HG03060 (cell line): ENCODE data around the gene IQCB1.
"Not testable (repeated sequence)": the region's sequence is repeated elsewhere in the genome, so short reads cannot be mapped to it uniquely, and the experiment has no call there.

ENCODE experiments used
- ATAC-seq: cut with Tn5 transposase; IDR thresholded peaks from one replicate; pipeline ENCODE4 v1.9.1; 2021; ENCODE audit warnings: low read depth, moderate number of reproducible peaks; ENCODE audit not compliant: unreplicated experiment

Gene IQCB1

DNA sequence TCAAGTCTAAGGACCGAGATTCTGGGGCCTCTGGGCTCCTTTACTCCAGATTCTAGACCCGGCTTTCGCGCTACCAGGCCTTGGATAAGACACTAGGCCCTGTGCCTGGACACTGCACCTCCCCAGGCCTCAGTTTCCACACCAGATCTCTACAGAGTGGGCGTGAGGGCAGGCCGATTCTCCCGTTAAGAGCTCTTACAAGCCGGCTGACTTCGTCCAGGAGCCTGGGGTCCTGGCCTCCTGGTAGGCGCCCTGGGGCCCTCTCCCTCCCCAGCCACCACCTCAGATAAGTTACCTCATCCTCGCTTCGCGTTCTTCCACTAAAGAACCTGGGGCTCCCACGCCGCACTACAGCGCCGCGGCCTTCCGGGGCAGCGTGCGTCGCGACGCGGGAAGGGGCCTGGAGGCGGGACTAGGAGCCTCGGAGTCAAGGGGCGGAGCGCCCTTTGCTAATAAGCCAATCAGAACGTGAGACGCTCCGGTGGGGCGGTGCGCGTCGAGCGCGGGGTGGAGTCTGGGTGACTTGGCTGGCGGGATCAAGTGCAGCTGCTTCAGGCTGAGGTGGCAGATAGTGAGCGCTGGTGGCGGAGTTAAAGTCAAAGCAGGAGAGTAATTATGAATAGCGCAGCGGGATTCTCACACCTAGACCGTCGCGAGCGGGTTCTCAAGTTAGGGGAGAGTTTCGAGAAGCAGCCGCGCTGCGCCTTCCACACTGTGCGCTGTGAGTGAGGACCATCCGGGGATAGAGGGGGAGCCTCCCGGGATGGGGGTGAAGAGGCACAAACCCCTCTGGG, at the start of gene IQCB1, which contains the start of gene EAF2:
Gene IQCB1 (minus strand): TSS at position 390 of the 794 bp plus-strand sequence. CDS start 6,100 bp downstream, outside the sequence.
Gene EAF2 (plus strand): TSS at position 539 of the 794 bp plus-strand sequence. CDS start 77 bp downstream, at position 616.
- ATAC-seq, result peak; percentile 96

GRCh38 chr3:121883507-121883906, 48.6 kb upstream of the IQCB1 start:
- no peak for ATAC-seq

GRCh38 chr3:121878411-121878810, 43.6 kb upstream of the IQCB1 start:
- ATAC-seq, result no peak

GRCh38 chr3:121871430-121871829, 36.6 kb upstream of the IQCB1 start:
- ATAC-seq, result no peak

DNA sequence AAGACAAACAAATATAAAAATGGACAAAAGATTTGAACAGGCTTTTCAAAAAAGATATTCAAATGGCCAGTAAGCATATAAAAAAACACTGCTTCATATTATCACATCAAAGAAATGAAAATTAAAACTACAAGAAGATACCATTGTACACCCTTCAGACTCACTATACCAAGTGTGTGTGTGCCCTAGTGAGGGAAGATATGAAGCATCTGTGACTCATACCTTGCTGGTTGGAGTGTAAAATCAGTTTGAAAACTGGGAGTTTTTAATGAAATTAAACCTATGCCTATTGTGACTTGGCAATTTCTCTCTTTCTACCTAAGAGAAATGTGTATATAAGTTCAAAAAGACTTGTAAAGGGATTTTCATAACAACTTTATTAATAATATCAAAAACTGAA, 35.9 kb upstream of the IQCB1 start:
- ATAC-seq, result no peak

GRCh38 chr3:121869736-121870135, 34.9 kb upstream of the IQCB1 start:
- ATAC-seq, result no peak

GRCh38 chr3:121863801-121864200, 28.9 kb upstream of the IQCB1 start:
- ATAC-seq, result no peak

DNA sequence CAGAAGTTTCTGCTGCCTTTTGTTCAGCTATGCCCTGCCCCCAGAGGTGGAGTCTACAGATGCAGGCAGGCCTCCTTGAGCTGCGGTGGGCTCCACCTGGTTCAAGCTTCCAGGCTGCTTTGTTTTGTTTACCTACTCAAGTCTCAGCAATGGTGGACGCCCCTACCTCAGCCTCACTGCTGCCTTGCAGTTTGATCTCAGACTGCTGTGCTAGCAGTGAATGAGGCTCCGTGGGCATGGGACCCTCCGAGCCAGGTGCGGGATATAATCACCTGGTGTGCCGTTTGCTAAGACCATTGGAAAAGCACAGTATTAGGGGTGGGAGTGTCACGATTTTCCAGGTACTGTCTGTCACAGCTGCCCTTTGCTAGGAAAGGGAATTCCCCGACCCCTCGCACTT, 28.4 kb upstream of the IQCB1 start:
- ATAC-seq, result not testable (repeated sequence)

GRCh38 chr3:121857778-121858177, 22.9 kb upstream of the IQCB1 start:
- ATAC-seq, result not testable (repeated sequence)

DNA sequence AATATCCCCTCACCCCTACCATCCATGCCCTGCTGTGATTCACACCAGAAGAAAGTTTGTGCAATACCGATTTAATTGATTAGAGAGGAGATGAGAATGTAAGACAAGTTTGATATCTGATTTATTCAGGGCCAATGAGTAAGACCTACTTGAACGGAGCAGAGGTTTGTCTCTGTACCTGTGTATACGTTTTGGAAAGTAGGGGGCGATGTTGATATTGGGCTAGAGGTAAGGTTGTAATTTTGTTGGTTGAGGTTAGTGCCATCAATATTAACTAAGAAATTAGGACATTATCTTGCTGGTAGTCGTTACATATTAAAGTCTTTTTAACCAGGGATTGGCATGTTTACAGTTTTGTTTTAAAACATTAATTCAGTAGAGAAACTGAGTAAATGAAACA, 20.7 kb upstream of the IQCB1 start:
- ATAC-seq, result no peak

DNA sequence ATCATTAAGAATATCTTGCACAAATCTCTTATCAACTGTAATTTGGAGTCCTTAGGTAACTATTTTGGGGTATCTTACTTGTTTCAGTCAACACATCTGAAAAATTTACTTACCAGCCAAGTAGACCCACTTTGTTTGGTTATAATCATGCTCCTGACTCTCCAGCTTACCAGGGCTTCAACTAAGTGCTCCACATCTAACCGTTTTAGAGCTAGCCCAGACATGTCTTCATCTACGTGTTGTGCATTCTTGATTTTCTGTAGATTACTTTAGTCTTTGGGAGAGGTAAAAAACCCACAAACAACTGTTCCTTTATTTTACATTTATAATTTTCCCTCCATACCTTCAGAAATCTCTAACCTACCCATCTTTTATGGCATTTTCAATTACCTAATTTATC, 17.4 kb upstream of the IQCB1 start:
- ATAC-seq, result no peak

- no peak for ATAC-seq
Observed at GRCh38 chr3:121844892-121845291, 10.0 kb upstream of the IQCB1 start.

DNA sequence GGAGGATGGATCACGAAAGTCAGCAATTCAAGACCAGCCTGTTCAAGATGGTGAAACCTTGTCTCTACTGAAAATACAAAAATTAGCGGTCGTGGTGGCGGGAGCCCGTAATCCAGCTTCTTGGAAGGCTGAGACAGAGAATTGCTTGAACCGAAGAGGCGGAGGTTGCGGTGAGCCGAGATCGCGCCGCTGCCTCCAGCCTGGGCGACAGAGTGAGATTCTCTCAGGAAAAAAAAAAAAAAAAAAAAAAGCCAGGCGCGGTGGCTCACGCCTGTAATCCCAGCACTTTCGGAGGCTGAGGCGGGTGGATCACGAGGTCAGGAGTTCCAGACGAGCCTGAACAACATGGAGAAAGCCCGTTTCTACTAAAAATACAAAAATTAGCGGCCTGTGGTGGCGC, 5.1 kb upstream of the IQCB1 start:
- no peak for ATAC-seq

- no peak for ATAC-seq
Observed at GRCh38 chr3:121836481-121836880, 1.6 kb upstream of the IQCB1 start.

DNA sequence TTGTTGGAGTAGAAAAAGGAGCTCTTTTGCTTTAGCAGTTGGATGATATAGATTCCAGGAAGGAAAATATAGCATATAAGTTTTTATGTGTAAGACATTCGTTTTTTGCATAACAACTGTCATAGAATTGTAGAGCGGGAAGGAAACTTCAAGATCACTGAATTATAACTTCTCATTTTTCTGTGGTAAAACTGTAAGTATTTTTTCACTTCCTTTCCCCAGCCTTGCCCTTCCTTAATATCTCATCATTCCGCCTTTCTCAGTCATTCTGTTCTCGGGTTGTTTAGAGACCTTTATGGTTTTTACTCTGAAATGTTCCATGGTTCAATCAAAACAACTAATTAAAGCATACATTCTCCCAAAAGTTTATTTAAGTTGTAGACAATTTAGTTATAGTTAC, 1.2 kb upstream of the IQCB1 start:
- no peak for ATAC-seq

- no peak for ATAC-seq
Observed at GRCh38 chr3:121835465-121835801, 573 bp upstream of the IQCB1 start.

DNA sequence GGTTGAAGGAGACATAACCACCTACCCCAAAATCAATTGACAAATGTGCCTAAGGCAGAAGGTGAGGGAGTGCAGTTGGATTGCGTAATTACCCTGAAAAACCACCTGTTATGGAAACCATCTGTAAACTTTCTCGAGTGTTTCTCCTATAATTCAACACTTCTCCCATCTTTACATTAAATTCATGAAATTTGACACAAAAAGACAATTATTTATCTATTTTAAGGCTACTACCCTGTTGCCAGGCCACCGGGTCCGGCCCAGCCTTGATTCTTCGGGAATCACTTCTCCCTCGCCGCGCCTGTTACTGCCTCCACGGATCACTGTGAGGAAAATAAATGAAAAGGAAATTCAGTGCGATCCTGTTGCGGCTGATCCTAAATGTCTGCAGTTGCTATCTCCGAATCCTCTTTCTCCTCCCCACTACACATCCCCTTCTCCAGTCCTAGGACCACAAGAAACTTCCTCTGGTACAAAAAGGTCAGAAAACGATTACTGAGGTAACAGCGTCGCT, 646 bp downstream of the IQCB1 start:
- ATAC-seq, result no peak

DNA sequence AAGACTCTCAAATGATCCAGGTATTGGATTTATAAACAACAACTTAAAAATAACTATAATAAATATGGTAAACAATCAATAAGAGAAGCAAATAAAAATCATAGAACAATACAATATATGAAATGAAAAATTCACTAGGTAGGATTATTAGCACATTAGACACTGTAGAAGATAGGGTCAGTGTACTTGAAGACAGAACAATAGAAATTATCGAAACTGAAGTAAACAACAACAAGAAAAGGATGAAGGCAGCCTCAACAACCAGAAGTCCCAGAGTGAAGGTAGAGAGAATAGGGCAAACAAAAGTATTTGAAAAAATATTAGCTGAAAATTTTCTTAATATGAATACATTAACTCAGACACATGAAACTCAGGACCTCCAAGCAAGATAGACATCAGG, 11.9 kb downstream of the IQCB1 start:
- no peak for ATAC-seq

- ATAC-seq, result no peak
Observed at GRCh38 chr3:121821421-121822199, 13.2 kb downstream of the IQCB1 start.

DNA sequence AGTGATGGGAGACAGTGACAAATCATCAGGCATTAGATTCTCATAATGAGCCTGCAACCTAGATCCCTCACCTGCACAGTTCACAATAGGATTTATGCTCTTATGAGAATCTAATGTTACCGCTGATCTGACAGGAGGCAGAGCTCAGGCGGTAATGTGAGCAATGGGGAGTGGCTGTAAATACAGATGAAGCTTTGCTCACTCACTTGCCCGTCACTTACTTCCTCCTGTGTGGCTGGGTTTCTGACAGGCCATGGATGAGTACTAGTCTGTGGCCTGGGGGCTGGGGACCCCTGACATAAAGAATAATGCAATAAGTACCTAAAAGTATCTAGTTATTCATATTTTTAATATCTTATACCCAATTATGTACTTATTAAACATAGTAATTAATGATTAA, 15.6 kb downstream of the IQCB1 start:
- ATAC-seq, result no peak

GRCh38 chr3:121818578-121818977, 16.3 kb downstream of the IQCB1 start:
- ATAC-seq, result no peak

DNA sequence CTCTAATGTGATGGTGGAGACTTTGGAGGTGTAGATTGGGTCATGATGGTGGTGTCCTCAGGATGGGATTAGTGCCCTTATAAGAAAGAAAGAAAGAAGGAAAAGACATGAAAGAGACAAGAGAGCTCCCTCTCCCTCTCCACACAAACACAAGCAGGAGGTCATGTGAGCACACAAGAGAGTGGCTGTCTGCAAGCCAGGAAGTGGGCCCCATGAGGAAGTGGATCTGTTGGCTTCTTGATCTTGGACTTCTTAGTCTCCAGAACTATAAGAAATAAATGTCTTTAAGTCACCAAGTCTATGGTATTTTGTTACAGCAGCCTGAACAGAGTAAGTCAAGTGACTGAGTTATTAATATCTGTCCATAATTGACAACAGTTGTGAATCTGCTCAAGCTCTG, 17.1 kb downstream of the IQCB1 start:
- ATAC-seq, result no peak
